SIG-M5 treated with dmso at 0.1 percent for 504 hours (cell line): ENCODE measurements around the gene SMTNL1.

Experiments used
- DNase-seq: peaks from one replicate; lab custom pipeline; 2025; ENCODE audit not compliant: unreplicated experiment; lab: John Stamatoyannopoulos, UW

Gene SMTNL1, protein sequence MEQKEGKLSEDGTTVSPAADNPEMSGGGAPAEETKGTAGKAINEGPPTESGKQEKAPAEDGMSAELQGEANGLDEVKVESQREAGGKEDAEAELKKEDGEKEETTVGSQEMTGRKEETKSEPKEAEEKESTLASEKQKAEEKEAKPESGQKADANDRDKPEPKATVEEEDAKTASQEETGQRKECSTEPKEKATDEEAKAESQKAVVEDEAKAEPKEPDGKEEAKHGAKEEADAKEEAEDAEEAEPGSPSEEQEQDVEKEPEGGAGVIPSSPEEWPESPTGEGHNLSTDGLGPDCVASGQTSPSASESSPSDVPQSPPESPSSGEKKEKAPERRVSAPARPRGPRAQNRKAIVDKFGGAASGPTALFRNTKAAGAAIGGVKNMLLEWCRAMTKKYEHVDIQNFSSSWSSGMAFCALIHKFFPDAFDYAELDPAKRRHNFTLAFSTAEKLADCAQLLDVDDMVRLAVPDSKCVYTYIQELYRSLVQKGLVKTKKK

DNA sequence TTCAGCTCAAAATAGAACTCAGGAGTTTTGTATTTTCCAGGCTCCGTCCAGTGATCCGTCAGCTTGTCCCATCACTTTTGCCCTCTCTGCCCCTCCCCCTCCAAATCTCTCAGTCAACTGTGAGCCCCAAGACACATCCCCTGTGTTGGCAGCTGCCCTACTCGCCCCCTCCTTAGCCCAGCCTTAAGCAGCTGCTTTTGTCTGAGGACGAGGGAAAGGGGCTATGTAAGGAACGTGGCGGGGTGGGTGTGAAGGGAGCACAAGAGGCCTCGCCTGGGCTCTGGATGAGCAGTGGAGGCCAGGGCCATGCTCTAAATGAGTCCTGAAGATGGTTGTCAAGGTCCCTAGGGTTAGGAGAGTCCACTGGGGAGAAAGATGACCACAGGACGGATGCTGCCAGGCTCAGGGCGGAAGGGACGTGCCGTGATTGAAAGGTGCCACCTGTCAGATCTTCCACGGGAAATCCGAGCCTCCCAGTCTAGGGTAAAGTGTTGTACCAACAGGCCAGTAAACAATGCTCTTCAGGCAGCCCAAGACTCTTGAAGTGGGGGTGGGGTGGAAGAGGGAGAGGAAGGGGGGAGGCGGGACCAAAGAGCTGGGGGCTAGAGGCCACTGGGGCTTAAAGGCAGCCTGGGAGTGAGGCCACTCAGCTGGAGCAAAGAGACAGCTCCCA lies at the start of gene SMTNL1:
SMTNL1 (plus strand) TSS at position 649 of the 673 bp plus-strand sequence. CDS start 5,048 bp downstream, outside the sequence.
- no peak for DNase-seq

DNA sequence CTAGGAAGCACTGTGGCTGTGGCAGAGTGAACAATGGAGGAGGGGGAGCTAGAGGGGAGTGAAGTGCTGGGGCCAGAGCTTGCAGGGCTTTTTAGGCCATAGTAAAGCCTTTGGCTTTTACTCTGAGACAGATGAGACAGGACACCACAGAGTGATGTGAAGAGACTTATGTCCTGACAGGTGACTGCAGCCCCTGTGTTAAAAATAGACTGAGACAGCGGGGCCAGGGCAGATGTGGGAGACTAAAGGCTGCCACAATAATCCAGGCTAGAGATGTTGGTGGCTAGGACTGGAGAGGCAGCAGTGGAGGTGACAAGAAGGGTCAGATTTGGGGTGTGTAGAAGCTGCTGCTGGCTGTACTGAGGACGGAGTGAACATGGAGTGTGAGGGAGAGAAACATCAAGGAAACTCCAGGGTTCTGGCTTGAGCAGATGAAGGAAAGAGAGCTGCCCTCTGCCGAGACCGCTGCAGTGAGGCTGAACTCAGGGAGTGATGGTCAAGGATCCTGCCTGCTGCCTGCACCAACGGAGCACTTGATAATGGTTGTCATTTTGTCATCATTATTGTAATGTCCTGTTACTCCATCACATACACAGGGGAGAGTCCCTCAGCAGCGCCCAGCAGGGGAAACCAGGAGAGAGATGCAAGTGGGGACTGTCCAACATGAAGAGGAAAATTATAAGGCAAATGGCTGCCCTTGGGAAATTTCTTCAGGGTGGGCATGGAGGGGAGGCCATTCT lies 49.3 kb upstream of the SMTNL1 start:
- DNase-seq = no peak

DNA sequence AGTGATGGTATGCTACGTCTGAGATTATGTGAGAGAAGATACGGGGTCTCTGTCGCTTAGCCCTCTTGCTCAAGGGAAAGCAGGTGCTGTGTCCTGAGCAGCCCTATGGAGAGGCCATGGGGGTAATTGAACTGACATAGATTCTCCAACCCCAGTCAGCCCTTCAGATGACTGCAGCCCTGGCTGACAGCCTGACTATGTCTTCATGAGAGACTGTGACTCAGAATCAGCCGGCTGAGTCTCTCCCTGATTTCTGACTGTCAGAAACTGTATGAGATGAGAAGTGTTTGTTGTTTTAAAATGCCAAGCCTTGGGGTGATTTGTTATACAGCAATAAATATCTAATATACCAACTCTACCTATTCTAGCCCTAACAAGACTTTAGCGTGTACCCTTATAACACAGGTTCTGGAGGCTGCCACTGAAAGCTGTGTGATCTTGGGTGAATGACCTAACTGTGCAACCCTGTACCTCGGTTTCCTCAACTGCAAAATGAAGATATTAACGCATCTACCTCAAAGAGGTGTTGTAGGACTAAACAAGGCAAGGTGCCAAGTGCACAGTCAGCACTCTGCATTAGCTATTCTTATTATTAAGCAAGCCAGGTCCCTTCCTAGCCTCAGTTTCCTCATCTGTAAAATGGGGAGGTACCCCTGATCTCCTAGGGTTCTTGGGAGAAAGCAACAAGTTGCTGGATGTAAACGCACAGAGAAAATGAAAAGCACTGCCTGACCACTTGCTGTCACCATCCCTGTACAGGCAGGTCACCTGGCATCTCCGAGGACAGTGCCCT lies 46.7 kb upstream of the SMTNL1 start:
- no peak for DNase-seq

DNA sequence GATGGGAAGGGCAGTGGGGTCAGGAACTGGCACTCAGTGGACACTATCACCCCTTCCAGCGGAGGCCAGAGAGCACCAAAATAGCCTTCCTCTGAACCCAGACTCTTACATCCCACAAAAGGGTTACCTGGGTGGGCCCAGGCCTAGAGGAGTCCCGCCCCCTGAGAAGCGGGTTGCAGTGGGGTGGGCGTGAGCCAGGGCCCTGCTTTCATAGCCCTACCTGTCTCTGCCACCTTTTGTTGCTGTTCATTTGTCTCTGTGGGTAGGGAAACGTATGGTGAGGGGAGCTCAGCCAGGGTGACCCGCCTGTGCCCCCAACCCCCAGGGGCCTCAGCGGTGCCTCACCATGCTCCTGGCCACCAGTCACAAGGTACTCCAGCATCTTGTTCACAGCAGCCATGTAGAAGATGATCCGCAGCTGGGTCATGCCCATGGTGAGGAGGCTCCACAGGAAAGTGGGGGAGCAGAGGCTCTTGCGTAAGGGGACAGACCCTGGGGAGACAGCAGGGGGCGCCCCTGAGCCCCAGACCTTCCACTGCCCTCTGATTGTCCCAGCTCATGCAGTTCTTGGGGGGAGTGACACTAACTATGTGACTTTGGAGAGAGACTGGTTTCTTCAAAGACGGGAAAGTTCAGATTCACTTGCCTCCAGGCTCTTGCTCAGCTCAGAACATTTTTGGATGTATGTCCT lies 45.9 kb upstream of the SMTNL1 start:
- peak; percentile 42 for DNase-seq

DNA sequence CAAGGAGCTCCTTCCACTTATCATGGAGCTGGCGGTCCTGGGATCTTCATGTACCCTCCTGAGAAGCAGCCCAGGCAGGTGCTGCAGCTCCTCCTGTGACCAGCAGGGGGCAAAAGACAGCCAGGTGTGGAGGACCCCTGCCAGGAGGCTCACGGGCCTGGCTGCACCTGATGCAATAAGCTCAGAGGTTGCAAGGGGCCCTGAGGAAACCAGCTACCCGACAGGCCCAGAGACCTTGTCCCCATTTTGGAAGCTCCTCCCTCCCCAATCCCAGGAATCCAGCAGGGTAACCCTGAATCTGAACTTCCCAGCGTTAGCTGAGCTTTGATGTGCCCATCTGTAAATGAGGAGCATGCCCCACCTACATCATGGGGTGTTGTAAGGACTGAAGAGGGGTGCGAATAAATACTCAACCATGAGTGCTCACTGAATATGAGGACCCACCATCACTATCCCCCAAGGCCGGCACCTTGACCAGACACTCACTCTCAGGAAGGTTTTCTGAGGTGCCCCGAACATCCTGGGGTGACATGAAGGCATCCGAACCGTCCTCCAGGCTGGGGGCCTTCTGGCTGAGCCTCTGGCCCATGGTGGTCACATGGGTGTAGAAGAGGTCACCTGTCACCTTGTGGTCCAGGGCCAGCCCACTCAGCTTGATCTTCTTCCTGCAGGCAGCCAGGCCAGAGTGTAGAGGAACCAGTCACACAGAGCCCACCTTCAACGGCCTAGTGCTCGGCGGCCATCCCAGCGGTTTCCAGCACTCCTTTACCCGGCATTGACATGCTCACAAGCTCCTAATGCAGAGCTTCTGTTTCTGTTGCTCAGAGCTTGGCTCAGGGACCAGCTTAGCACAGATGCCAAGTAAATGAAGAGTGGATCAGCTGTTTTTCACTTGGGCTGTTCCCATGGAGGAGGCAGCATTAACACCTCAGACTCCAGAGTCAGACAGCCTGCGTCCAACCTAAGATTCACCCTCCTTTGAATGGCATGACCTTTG lies 43.6 kb upstream of the SMTNL1 start:
- no peak for DNase-seq

DNA sequence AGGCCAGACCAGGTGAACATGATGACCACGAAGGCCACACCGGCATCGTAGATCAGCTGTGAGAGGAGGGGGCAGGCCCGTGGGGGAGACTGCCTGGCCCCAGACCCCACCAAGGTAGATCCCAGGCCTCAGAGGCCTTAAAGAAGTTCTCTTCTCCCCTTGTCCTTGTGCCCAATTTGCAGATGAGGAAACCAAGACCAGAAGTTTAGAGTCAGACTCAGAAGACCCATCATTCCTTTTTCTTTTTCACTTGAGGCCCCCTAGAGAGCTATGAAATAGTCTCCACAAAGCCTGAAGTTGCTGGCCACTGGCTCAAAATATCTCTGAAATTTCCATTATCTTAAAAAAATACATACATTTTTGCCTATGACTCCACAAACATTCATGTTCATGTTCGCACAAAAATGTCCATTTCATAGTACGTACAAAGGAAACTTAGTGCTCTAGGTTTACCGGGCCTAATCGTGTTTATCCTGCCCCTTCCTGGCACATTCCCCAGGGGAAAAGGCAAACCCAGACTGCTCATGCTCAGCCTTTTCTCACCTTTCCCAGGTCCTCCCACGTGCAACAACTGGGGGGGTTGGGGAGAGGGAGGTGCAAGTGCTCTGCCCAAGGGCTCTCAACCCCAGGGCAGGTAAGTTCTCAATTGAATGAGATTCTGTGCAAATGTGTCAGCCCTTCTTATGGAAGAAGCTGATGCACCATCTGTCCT lies 41.1 kb upstream of the SMTNL1 start:
- no peak for DNase-seq

- DNase-seq = no peak
These were observed 39.8 kb upstream of the SMTNL1 start for GRCh38 chr11:57497303-57498247.

DNA sequence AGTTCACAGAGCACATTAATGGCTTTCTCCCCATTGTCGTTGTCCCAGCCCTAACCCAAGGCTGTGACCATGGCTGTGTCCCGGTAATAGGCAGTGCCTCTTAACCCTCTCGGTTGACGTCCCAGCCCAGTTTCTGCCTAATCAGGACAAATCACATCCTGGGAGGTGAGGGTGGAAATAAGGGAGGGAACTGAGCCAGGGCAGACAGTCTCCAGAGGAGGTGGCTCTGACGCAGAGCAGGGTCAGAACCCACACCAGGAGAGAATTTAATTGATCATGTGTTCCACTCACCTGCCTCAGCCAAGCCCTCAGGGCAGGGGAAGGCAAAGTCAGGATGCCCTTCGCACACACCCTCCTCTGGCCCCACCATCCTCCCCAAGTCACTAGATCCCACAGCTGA lies 38.9 kb upstream of the SMTNL1 start:
- DNase-seq = no peak

DNA sequence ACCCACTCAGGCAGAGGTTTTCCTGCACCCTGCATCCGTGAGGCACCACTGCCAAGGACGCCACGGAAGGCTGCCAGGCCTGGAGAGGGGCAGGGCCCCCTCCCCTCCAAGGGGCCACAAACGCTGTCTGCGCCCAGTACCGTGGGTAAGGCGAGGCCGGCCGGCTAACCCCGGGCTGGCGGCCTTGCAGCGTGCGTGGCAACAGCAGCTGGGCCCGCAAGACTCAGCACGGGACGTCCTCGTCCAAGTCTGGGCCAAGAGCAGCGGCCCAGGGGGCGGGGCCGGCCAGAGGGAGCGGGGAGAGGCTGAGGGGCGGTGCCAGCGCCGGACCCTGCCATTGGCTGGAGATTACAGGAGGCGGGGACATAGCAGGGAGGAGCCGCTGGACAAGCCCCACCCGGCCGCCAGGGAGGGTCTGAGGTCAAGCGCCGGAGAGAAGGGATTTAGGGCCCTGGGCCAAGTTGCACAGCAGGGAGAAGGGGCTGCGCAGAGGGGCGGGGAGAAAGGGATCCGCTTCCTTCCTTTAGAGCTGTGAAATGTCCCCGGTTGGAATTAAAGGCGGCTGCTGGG lies 37.9 kb upstream of the SMTNL1 start:
- no peak for DNase-seq

- no peak for DNase-seq
These were observed 37.4 kb upstream of the SMTNL1 start for GRCh38 chr11:57499983-57500461.

DNA sequence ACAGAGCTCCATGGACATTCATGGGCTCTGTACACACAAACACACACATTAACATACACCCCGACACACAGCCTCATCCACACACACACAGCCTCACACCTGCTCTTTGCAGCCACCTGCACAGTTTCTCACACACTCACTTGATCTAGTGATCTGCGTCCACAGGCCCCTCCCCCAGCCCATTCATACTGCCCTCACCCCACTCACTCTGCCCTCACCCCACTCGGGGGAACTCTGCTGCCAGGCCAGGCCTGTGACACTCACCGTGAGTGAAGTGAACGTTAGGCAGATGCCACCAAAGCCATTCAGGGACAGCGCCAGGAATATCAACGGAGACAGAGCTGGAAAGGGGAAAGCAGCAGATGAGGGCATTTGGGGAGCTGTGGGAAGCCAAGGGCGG lies 36.9 kb upstream of the SMTNL1 start:
- DNase-seq = no peak

GRCh38 chr11:57500926-57501325 lies 36.5 kb upstream of the SMTNL1 start:
- no peak for DNase-seq

GRCh38 chr11:57501953-57502352 lies 35.4 kb upstream of the SMTNL1 start:
- DNase-seq = no peak

DNA sequence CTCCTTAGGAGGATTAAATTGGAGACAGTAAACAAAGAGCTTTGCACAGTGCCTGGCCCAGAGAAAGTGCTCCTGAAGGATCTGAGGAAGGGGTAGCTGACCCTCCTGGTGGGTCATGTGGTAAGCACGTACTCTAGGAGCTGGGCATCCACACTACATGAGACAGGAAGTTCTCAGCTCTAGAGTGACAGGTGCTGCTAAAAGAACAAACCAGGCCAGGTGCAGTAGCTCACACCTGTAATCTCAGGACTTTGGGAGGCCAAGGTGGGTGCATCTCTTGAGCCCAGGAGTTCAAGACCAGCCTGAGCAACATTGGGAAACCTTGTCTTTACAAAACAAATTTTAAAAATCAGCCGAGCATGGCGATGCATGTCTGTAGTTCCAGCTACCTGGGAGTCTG lies 35.0 kb upstream of the SMTNL1 start:
- DNase-seq = no peak

DNA sequence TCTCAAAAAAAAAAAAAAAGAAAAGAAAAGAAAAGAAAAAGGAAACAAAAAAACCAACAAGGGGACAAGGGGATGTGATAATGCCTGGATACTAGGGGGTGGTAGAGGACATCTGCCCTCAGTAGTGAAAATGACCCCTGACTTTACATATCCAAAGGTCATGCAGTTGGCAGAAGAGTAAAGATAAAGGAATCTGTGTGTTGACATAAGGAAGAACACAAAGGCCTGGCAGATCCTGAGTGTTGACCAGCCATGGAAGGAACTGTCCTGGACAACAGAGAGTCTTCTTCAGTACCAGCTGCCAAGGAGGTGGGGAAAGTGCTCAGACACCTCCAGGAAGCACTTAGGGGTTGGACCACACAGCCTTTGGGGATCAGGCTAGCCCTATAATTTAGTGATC lies 34.5 kb upstream of the SMTNL1 start:
- no peak for DNase-seq

GRCh38 chr11:57504511-57504910 lies 32.9 kb upstream of the SMTNL1 start:
- DNase-seq = no peak

DNA sequence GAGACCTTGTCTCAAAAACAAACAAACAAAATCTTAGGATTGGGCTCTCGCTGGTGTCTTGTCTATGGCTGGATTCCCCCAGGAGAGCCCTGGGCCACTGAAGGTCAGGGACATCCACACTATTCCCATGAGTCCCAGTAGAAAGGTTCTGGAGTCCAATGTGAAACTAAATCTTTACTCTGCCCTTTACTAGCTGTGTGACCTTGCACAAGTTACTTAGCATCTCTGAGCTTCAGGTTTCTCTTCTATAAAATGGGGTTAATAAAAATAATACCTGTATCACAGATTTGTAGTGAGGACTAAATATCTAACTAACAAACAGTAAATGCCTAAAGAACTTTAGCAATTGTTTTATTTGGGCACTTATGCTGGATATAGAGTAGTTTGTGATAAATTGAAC lies 30.9 kb upstream of the SMTNL1 start:
- no peak for DNase-seq
